ENCODE results near the gene WDR86.

Gene WDR86

DNA sequence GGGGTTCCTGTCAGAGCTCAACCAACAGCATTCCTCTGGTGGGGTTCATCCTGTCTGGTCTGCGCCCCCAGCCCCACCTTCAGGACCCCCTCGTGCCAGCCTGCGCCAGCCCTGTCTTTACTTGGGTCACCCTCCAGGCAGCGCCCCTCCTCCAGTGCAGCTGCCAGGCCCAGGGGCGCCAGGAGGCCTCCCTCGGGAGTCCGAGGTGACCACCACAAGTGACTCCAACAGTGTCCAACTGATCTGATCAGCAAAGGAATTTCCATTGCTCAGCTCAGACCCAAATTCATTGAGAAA, 10.6 kb downstream of the WDR86 start:
- DNase-seq (ENCODE audit: extremely low read depth, low read depth), result no peak
- TF ChIP-seq, protein P1, sequence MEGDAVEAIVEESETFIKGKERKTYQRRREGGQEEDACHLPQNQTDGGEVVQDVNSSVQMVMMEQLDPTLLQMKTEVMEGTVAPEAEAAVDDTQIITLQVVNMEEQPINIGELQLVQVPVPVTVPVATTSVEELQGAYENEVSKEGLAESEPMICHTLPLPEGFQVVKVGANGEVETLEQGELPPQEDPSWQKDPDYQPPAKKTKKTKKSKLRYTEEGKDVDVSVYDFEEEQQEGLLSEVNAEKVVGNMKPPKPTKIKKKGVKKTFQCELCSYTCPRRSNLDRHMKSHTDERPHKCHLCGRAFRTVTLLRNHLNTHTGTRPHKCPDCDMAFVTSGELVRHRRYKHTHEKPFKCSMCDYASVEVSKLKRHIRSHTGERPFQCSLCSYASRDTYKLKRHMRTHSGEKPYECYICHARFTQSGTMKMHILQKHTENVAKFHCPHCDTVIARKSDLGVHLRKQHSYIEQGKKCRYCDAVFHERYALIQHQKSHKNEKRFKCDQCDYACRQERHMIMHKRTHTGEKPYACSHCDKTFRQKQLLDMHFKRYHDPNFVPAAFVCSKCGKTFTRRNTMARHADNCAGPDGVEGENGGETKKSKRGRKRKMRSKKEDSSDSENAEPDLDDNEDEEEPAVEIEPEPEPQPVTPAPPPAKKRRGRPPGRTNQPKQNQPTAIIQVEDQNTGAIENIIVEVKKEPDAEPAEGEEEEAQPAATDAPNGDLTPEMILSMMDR (IDR thresholded peaks at IDR 0.05; ENCODE audit: low read depth, low read length), result no peak

DNA sequence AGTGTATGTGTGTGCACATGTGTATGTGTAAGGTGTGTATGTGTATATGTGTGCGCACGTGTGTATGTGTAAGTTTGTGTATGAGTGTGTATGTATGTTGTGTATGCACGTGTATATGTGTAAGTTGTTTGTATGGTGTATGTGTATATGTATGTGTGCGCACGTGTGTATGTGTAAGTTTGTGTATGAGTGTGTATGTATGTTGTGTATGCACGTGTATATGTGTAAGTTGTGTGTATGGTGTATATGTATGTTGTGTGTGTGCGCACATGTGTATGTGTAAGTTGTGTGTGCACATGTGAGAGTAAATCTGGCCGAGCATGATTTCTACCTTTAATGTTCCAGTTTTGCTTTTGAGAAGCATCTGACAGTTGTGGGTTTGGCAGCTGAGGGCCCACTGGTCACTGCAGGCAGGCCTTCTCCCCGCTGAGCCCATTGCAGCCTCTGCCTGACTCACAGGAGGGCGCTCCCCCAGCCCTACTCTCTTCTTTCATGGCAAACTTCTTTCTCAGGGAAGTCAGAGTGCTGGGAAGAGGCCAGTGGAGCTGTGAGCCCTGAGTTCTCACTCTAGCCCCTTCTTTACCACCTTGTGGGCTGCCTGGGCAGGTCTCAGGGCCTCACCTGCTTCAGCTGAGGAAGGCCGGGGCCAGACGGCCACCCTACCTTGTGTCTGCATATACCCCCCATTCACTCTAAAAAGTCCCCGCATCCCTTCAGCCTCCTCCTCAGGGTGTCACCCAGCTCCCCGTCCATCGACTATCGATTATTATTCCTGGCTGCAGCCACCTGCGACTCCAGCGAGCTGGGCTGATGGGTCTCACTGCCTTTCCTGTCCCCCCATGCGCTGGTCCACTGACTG, 11.2 kb downstream of the WDR86 start:
- TF ChIP-seq, protein P1 (IDR thresholded peaks at IDR 0.05; ENCODE audit: low read depth, low read length), result no peak
- no peak for DNase-seq (ENCODE audit: extremely low read depth, low read depth)

DNA sequence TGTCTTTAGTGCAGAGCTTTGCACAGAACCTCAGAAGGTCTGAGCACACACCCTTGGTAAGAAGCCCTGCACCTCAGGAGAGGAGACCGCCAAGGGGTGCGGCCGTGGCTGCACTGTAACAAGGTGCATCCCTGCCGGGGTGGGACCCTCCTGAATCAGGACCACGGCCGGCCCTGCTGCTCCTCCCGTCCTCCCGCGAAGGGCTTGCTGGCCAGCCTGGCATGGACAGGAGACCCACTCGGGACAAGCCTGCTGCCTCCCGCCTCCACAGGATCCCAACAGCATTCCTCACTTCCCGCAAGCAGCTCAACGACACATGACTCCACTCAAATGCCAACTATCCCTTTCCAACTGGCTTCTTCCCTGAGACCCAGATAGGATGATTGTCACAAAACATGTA, 12.8 kb downstream of the WDR86 start:
- DNase-seq (ENCODE audit: extremely low read depth, low read depth), result no peak
- TF ChIP-seq, protein P1 (IDR thresholded peaks at IDR 0.05; ENCODE audit: low read depth, low read length), result no peak

DNA sequence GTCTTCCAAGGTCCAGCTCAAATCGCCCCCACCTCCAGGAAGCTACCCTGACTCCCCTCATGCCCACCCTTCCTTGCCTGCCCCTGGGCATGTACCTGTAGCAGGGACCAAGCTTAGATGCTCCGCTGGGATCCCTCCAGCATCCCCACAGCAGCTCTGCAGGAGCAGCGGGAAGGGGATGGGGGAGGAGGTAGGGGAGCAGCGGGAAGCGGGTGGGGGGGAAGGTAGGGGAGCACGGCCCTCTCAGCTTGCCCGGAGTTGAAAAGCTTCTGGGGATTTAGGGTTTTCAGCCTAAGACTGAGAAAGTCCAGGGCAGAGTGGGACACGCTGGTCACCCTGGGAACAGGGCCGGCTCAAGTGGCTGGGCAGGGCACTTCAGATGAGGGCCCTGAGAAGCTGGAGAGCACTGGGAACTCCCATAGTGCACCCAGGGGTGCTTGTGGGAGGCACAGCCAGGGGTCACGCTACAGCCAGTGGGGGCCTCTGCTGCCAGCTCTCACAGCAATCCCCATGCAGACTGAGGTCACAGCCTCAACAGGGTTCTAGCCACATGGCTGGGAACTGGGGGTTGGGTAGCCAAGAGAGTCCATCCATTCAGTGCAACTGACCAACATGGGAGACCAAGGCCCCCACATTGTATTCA, 13.4 kb downstream of the WDR86 start:
- TF ChIP-seq, protein P1 (IDR thresholded peaks at IDR 0.05; ENCODE audit: low read depth, low read length), result no peak

DNA sequence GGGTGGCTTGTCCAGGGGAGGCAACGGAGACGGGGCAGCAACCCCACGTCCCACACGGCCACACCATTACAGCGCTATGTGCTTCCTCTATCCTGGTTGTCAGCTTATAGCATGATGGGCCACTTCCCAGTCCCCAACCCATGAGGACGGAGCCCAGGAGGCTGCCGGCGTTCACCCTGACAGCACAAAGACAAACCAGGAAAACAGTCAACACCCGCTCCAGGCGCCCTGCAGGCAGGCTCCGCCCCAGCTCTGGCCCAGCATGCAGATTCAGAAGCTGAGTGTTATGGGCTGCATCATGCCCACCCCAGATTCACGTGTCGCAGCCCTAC, 14.8 kb downstream of the WDR86 start:
- no peak for DNase-seq (ENCODE audit: extremely low read depth, low read depth)
- TF ChIP-seq, protein P1 (IDR thresholded peaks at IDR 0.05; ENCODE audit: low read depth, low read length), result no peak

More for the DNA sequence above, 13.4 kb downstream of the WDR86 start:
- DNase-seq (ENCODE audit: extremely low read depth, low read depth), result no peak

DNA sequence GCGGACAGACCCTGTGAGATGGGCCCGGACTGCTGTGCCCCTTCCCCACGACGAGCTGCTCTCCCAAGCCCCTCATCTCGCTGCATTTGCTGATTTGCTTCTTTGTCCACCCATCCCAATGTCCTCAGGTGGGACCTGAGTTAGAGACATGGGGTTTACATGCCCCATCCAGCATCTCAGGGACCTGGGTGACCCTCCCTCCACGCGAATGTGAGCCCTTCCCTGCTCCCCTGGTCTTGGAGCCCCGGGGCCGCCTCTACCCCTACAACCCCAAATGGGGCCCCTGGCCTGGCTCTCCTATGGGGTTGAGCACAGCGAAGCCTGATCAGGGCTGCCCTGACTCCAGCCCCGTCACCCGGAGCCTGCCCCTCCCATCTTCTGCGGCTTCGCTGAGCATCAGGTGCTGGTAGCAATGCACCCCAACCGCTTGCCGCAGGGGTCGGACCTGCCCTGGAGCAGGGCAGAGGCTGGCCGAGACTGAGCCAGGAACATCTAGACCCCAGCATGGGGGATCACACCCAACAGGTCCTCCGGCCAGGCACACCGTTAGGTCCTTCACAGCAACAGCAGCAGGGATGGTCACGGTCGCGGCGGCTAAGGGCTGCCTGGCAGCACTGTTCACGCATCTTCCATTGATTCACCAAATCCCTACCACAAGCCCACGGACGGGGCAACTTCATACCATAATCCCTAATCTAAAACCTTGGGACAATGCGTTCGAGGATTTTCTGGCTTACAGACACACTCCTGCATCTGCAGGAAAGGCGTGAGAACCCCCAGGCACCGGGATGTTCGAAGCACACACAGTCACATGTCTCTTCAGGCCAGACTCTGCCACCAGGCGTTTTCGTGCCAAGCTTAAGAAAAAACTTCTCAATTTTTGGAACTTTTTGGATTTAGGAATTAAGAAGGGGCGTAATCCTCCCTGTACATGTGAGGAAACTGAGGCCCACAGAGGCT, 15.5 kb downstream of the WDR86 start:
- TF ChIP-seq, protein P1 (IDR thresholded peaks at IDR 0.05; ENCODE audit: low read depth, low read length), result no peak
- no peak for DNase-seq (ENCODE audit: extremely low read depth, low read depth)
